ENCODE data around the gene GPRC5C.
"Not testable (repeated sequence)": the region's sequence is repeated elsewhere in the genome, so short reads cannot be mapped to it uniquely, and the experiment has no call there.

Gene GPRC5C

GRCh38 chr17:74431568-74432423, at the start of gene GPRC5C:
Gene GPRC5C (plus strand): TSS chr17:74432088. CDS start chr17:74439777, 7,689 bp downstream.
- no peak for DNase-seq (ENCODE audit: low read depth)

- DNase-seq (ENCODE audit: low read depth): no peak
Observed at GRCh38 chr17:74383141-74383540, 48.7 kb upstream of the GPRC5C start.

GRCh38 chr17:74385201-74385600, 46.7 kb upstream of the GPRC5C start:
- no peak for DNase-seq (ENCODE audit: low read depth)

- DNase-seq (ENCODE audit: low read depth): no peak
Observed at GRCh38 chr17:74386386-74386785, 45.5 kb upstream of the GPRC5C start.

GRCh38 chr17:74387365-74388218, 44.3 kb upstream of the GPRC5C start:
- no peak for DNase-seq (ENCODE audit: low read depth)

- no peak for DNase-seq (ENCODE audit: low read depth)
Observed at GRCh38 chr17:74389084-74389753, 42.7 kb upstream of the GPRC5C start.

- DNase-seq (ENCODE audit: low read depth): no peak
Observed at GRCh38 chr17:74389937-74390679, 41.8 kb upstream of the GPRC5C start.

GRCh38 chr17:74390680-74391653, 40.9 kb upstream of the GPRC5C start:
- no peak for DNase-seq (ENCODE audit: low read depth)

GRCh38 chr17:74391771-74392170, 40.1 kb upstream of the GPRC5C start:
- DNase-seq (ENCODE audit: low read depth): no peak

GRCh38 chr17:74392848-74393247, 39.0 kb upstream of the GPRC5C start:
- DNase-seq (ENCODE audit: low read depth): no peak

- no peak for DNase-seq (ENCODE audit: low read depth)
Observed at GRCh38 chr17:74393346-74393942, 38.4 kb upstream of the GPRC5C start.

- no peak for DNase-seq (ENCODE audit: low read depth)
Observed at GRCh38 chr17:74394275-74394950, 37.5 kb upstream of the GPRC5C start.

GRCh38 chr17:74394977-74395376, 36.9 kb upstream of the GPRC5C start:
- DNase-seq (ENCODE audit: low read depth): no peak

GRCh38 chr17:74396567-74396966, 35.3 kb upstream of the GPRC5C start:
- DNase-seq (ENCODE audit: low read depth): no peak

- DNase-seq (ENCODE audit: low read depth): no peak
Observed at GRCh38 chr17:74402048-74402447, 29.8 kb upstream of the GPRC5C start.

GRCh38 chr17:74403512-74404137, 28.3 kb upstream of the GPRC5C start:
- no peak for DNase-seq (ENCODE audit: low read depth)

- no peak for DNase-seq (ENCODE audit: low read depth)
Observed at GRCh38 chr17:74404218-74404617, 27.7 kb upstream of the GPRC5C start.

- DNase-seq (ENCODE audit: low read depth): no peak
Observed at GRCh38 chr17:74404789-74405188, 27.1 kb upstream of the GPRC5C start.

GRCh38 chr17:74405311-74405710, 26.6 kb upstream of the GPRC5C start:
- not testable (repeated sequence) for DNase-seq (ENCODE audit: low read depth)

All from HS-27A (cell line).